ENCODE results near the gene TMEM108. TPM values are rescaled to one million over a fixed set of nuclear protein-coding genes. Genes with fewer than 3 reads are reported as not detected.

Gene TMEM108
- polyA plus RNA-seq, 1 donor from 2014 or later, result 2.1 TPM

DNA sequence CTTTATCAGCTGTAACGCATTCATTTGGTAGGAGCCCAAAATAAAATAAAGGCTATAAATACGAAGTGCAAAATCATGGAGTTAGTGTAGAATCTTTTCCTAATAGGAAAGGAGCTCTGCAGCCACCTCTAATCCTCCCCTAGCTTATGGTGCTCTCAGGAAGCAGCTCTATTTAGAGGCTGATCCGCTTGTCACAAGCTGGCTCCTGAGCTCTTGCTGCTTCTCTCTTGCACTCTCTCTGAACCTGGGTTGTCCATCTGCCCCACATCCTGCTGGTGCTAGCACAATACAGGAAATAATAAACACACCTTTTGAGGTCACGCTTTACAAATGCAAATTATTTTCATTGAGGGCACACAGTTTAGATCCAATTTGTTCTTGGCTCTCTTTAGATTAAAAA, 324.3 kb downstream of the TMEM108 start:
- no peak overlapping the region for H3K27ac ChIP-seq (ENCODE audit: low read length)
- TF ChIP-seq EZH2 (IDR thresholded peaks at IDR 0.05; ENCODE audit: borderline replicate concordance, insufficient read depth, low read length, poor library complexity, severe bottlenecking) (no peak), TAF1 (IDR thresholded peaks at IDR 0.05; ENCODE audit: low read depth) (no peak), POLR2AphosphoS5 (IDR thresholded peaks at IDR 0.05) (no peak)
- no peaks in the 10 kb centered on the region for H3K9me3 ChIP-seq (ENCODE audit: low read length)

DNA sequence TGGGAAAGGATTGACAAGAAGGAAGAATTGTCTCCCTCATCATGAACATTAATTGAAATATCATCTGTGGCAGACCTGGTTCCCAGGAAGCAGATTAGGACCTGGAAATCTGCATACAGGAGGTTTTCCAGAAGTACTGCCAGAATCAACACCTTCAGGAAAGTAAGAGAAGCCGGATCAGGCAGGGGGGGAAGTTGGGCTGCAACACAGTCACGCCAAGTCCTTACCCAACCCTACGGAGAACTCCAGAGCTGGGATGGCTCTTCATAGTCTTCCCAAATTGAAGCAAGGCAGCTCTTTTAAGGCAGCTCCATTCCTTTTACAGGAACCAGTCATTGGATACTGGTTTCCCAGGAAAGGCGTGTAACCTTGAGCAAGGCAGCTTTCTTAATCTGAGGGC, 326.5 kb downstream of the TMEM108 start:
- no peaks in the 10 kb centered on the region for H3F3A ChIP-seq (ENCODE audit: insufficient read depth, low read length, poor library complexity, severe bottlenecking)
- no peak overlapping the region for H3K4me3 ChIP-seq (ENCODE audit: low read length)
- H3K36me3 ChIP-seq (ENCODE audit: insufficient read depth, low read length), result no peaks in the 10 kb centered on the region
- no peak overlapping the region for H3K4me2 ChIP-seq (ENCODE audit: low read length)
- no peaks in the 10 kb centered on the region for H3K79me2 ChIP-seq (replicated peaks; ENCODE audit: insufficient read depth, low read length)
- H3K27me3 ChIP-seq (ENCODE audit: insufficient read depth, low read depth, low read length), result no peaks in the 10 kb centered on the region
- TF ChIP-seq EP300 (conservative IDR thresholded peaks at IDR 0.05; ENCODE audit: poor library complexity, severe bottlenecking) (no peak), RAD21 (conservative IDR thresholded peaks at IDR 0.05) (no peak), TAF1 (IDR thresholded peaks at IDR 0.05; ENCODE audit: low read depth) (no peak), MXI1 (conservative IDR thresholded peaks at IDR 0.05; ENCODE audit: poor library complexity, severe bottlenecking) (no peak), POLR2AphosphoS5 (IDR thresholded peaks at IDR 0.05) (no peak)
- TF ChIP-seq, protein P1, sequence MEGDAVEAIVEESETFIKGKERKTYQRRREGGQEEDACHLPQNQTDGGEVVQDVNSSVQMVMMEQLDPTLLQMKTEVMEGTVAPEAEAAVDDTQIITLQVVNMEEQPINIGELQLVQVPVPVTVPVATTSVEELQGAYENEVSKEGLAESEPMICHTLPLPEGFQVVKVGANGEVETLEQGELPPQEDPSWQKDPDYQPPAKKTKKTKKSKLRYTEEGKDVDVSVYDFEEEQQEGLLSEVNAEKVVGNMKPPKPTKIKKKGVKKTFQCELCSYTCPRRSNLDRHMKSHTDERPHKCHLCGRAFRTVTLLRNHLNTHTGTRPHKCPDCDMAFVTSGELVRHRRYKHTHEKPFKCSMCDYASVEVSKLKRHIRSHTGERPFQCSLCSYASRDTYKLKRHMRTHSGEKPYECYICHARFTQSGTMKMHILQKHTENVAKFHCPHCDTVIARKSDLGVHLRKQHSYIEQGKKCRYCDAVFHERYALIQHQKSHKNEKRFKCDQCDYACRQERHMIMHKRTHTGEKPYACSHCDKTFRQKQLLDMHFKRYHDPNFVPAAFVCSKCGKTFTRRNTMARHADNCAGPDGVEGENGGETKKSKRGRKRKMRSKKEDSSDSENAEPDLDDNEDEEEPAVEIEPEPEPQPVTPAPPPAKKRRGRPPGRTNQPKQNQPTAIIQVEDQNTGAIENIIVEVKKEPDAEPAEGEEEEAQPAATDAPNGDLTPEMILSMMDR (IDR thresholded peaks at IDR 0.05; ENCODE audit: poor library complexity, severe bottlenecking), result no peak
- no peaks in the 10 kb centered on the region for H3K9me2 ChIP-seq (ENCODE audit: insufficient read depth, low read length)
- H2AFZ ChIP-seq (ENCODE audit: low read depth, low read length), result no peak overlapping the region
- no peaks in the 10 kb centered on the region for H3K9me3 ChIP-seq (ENCODE audit: low read length)
- H3K9ac ChIP-seq (ENCODE audit: low read length), result no peak overlapping the region
- no peaks in the 10 kb centered on the region for H4K20me1 ChIP-seq (ENCODE audit: insufficient read depth)
- no peak overlapping the region for H3K27ac ChIP-seq (ENCODE audit: low read length)

More for the DNA sequence above, 324.3 kb downstream of the TMEM108 start:
- Histone ChIP-seq H3K9me2 (ENCODE audit: insufficient read depth, low read length) (no peaks in the 10 kb centered on the region), H3K4me3 (ENCODE audit: low read length) (no peak overlapping the region), H3F3A (ENCODE audit: insufficient read depth, low read length, poor library complexity, severe bottlenecking) (no peaks in the 10 kb centered on the region), H4K20me1 (ENCODE audit: insufficient read depth) (no peaks in the 10 kb centered on the region), H3K27me3 (ENCODE audit: insufficient read depth, low read depth, low read length) (no peaks in the 10 kb centered on the region), H2AFZ (ENCODE audit: low read depth, low read length) (no peak overlapping the region), H3K36me3 (ENCODE audit: insufficient read depth, low read length) (no peaks in the 10 kb centered on the region), H3K79me2 (replicated peaks; ENCODE audit: insufficient read depth, low read length) (no peaks in the 10 kb centered on the region), H3K4me2 (ENCODE audit: low read length) (no peak overlapping the region), H3K9ac (ENCODE audit: low read length) (no peak overlapping the region)

DNA sequence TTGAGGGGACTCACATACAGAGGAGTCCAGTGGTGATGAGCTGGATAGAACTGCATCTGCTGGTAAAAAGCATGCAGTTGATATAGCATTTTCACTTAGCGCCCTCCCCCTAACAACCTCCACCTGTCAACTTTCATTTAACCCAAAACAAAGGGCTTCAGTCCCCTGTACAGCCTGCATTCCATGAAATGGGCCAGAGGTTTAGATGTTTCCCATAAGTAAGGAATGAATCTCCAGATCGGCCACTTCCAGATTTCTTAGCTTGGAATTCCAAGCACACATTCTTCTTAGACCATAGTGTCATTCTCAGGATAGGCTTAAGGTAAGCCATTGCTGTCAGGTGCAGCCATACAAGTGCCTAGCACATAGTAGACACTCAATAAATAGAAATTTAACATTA, 328.7 kb downstream of the TMEM108 start:
- no peaks in the 10 kb centered on the region for H3K36me3 ChIP-seq (ENCODE audit: insufficient read depth, low read length)
- H3K79me2 ChIP-seq (replicated peaks; ENCODE audit: insufficient read depth, low read length), result no peaks in the 10 kb centered on the region
- no peaks in the 10 kb centered on the region for H3K9me2 ChIP-seq (ENCODE audit: insufficient read depth, low read length)
- no peak for TF ChIP-seq EP300 (conservative IDR thresholded peaks at IDR 0.05; ENCODE audit: poor library complexity, severe bottlenecking)
- no peak for TF ChIP-seq TAF1 (IDR thresholded peaks at IDR 0.05; ENCODE audit: low read depth)
- TF ChIP-seq RAD21 (conservative IDR thresholded peaks at IDR 0.05), result no peak
- TF ChIP-seq SMC3 (conservative IDR thresholded peaks at IDR 0.05; ENCODE audit: poor library complexity), result no peak
- TF ChIP-seq, protein P1 (IDR thresholded peaks at IDR 0.05; ENCODE audit: poor library complexity, severe bottlenecking), result no peak
- TF ChIP-seq, protein P2, sequence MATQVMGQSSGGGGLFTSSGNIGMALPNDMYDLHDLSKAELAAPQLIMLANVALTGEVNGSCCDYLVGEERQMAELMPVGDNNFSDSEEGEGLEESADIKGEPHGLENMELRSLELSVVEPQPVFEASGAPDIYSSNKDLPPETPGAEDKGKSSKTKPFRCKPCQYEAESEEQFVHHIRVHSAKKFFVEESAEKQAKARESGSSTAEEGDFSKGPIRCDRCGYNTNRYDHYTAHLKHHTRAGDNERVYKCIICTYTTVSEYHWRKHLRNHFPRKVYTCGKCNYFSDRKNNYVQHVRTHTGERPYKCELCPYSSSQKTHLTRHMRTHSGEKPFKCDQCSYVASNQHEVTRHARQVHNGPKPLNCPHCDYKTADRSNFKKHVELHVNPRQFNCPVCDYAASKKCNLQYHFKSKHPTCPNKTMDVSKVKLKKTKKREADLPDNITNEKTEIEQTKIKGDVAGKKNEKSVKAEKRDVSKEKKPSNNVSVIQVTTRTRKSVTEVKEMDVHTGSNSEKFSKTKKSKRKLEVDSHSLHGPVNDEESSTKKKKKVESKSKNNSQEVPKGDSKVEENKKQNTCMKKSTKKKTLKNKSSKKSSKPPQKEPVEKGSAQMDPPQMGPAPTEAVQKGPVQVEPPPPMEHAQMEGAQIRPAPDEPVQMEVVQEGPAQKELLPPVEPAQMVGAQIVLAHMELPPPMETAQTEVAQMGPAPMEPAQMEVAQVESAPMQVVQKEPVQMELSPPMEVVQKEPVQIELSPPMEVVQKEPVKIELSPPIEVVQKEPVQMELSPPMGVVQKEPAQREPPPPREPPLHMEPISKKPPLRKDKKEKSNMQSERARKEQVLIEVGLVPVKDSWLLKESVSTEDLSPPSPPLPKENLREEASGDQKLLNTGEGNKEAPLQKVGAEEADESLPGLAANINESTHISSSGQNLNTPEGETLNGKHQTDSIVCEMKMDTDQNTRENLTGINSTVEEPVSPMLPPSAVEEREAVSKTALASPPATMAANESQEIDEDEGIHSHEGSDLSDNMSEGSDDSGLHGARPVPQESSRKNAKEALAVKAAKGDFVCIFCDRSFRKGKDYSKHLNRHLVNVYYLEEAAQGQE (IDR thresholded peaks at IDR 0.05; ENCODE audit: borderline replicate concordance), result no peak
- TF ChIP-seq MXI1 (conservative IDR thresholded peaks at IDR 0.05; ENCODE audit: poor library complexity, severe bottlenecking), result no peak
- no peak for TF ChIP-seq EZH2 (IDR thresholded peaks at IDR 0.05; ENCODE audit: borderline replicate concordance, insufficient read depth, low read length, poor library complexity, severe bottlenecking)
- no peak for TF ChIP-seq POLR2AphosphoS5 (IDR thresholded peaks at IDR 0.05)
- no peak overlapping the region for H2AFZ ChIP-seq (ENCODE audit: low read depth, low read length)
- no peak overlapping the region for H3K4me3 ChIP-seq (ENCODE audit: low read length)
- H3K27me3 ChIP-seq (ENCODE audit: insufficient read depth, low read depth, low read length), result no peaks in the 10 kb centered on the region
- no peak overlapping the region for H3K9ac ChIP-seq (ENCODE audit: low read length)
- H3K27ac ChIP-seq (ENCODE audit: low read length), result no peak overlapping the region
- H3F3A ChIP-seq (ENCODE audit: insufficient read depth, low read length, poor library complexity, severe bottlenecking), result no peaks in the 10 kb centered on the region
- H4K20me1 ChIP-seq (ENCODE audit: insufficient read depth), result no peaks in the 10 kb centered on the region
- no peaks in the 10 kb centered on the region for H3K9me3 ChIP-seq (ENCODE audit: low read length)
- H3K4me2 ChIP-seq (ENCODE audit: low read length), result no peak overlapping the region

Data from neural cell (in vitro differentiated cells).